ENCODE results near the gene GREM1.

GREM1 gene

GRCh38 chr15:32694222-32694983 is 23.4 kb upstream of the GREM1 start:
- DNase-seq (ENCODE audit: low read depth in 3 of 3, low spot score in 1 of 3): no peak

GRCh38 chr15:32698773-32699390 is 18.9 kb upstream of the GREM1 start:
- DNase-seq (ENCODE audit: low read depth in 3 of 3, low spot score in 1 of 3): no peak

DNA sequence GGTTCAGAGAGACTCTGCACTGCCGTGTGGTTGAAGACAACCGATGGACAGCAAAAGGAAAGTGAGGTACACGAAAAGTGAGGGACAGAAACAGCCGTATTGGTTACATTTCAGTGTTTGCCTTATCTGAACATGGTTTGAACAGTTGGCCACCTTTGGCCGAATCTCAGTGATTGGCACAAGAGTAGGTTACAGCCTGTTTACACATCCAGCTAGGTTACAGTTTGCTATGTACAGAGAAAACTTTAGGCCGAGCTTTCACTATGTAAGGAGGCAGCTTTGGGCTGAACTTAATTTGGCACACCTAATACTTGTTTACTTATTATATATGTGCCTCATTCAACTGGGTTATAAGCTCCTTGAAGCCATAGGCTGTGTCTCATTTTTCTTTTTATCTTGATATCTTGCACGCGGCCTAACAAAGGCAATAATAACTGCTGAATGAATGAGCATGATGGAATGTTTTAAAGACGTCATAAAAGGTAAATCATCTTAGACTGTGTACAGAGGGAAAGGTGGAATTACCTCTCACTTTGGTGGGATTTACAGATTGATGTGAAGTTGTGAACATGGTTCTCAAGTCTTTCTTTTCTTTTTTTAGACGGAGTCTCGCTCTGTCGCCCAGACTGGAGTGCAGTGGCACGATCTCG is 17.2 kb upstream of the GREM1 start:
- DNase-seq (ENCODE audit: low read depth in 3 of 3, low spot score in 1 of 3): no peak

DNA sequence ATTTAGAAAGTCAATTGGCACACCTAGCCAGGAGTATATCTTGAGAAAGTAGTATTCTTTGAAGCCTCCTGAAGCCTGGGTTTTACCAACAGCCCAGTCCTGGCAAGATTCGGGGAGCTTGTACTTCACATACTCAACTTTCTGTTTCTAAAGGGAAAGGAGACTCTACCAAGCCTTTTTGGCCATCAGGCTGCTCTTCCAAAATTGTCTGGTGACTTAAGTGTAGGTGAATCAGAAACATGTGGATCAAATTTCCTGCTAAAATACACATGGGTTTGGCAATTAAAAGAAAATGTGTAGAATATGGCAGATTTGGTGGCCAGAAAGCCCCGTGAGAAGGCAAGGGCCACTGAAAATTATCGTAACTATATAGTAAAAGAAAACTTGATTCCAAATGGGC is 15.9 kb upstream of the GREM1 start:
- no peak for DNase-seq (ENCODE audit: low read depth in 3 of 3, low spot score in 1 of 3)

- DNase-seq (ENCODE audit: low read depth in 3 of 3, low spot score in 1 of 3): no peak
These were observed 13.3 kb upstream of the GREM1 start for GRCh38 chr15:32704395-32704981.

- no peak for DNase-seq (ENCODE audit: low read depth in 3 of 3, low spot score in 1 of 3)
These were observed 12.4 kb upstream of the GREM1 start for GRCh38 chr15:32705446-32705845.

GRCh38 chr15:32706704-32707103 is 11.1 kb upstream of the GREM1 start:
- no peak for DNase-seq (ENCODE audit: low read depth in 3 of 3, low spot score in 1 of 3)

- DNase-seq (ENCODE audit: low read depth in 3 of 3, low spot score in 1 of 3): no peak
These were observed 10.4 kb upstream of the GREM1 start for GRCh38 chr15:32707436-32707835.

GRCh38 chr15:32709295-32710033 is 8.3 kb upstream of the GREM1 start:
- no peak for DNase-seq (ENCODE audit: low read depth in 3 of 3, low spot score in 1 of 3)

- no peak for DNase-seq (ENCODE audit: low read depth in 3 of 3, low spot score in 1 of 3)
These were observed 2.5 kb upstream of the GREM1 start for GRCh38 chr15:32715276-32715675.

GRCh38 chr15:32716216-32716914 is 1.4 kb upstream of the GREM1 start:
- DNase-seq (ENCODE audit: low read depth in 3 of 3, low spot score in 1 of 3): no peak

GRCh38 chr15:32716915-32717425 is 834 bp upstream of the GREM1 start:
- no peak for DNase-seq (ENCODE audit: low read depth in 3 of 3, low spot score in 1 of 3)

DNA sequence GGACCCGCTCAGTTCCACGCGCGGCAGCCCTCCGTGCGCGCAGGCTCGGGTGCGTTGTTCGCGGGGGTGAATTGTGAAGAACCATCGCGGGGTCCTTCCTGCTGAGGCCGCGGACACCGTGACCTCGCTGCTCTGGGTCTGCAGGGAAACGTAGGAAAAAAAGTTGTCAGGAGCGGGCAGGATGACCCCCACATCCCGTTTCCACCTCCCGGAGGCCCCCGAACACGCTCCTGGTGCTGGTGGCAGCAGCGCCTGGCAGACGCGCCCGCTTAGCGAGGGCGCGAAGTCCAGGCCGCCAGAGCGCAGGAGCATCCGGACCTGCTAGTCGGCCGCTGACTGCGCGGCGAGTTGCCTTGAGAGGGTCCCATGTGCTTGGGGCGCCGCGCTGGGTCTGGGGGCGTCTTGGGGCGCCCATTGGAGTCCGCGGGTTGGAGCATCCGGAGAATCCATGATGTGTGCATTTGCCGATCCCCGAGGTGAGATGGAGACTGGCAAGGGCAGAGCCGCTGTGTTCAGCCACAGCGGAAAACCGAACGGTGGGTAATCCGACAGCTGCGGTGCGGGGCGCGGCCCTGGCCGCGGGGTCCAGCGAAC is 520 bp downstream of the GREM1 start:
- no peak for DNase-seq (ENCODE audit: low read depth in 3 of 3, low spot score in 1 of 3)

GRCh38 chr15:32718821-32719716 is 1.3 kb downstream of the GREM1 start:
- DNase-seq (ENCODE audit: low read depth in 3 of 3, low spot score in 1 of 3): no peak

DNA sequence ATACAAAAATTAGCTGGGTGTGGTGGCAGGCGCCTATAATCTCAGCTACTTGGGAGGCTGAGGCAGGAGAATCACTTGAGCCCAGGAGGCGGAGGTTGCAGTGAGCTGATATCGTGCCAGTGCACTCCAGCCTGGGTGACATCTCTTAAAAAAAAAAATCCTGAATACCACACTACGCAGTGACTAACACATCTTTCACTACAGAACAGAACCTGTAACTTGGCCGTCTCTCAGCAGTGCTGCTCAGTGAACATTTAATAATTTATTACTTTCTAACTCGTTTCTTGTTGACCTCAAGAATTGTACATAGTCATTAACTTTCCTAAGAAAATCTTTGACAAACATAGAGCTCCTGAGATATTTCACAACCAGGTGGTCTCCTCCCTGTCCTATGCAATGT is 3.8 kb downstream of the GREM1 start:
- no peak for DNase-seq (ENCODE audit: low read depth in 3 of 3, low spot score in 1 of 3)

GRCh38 chr15:32722136-32722535 is 4.3 kb downstream of the GREM1 start:
- no peak for DNase-seq (ENCODE audit: low read depth in 3 of 3, low spot score in 1 of 3)

GRCh38 chr15:32723171-32723948 is 5.6 kb downstream of the GREM1 start:
- DNase-seq (ENCODE audit: low read depth in 3 of 3, low spot score in 1 of 3): no peak

- DNase-seq (ENCODE audit: low read depth in 3 of 3, low spot score in 1 of 3): no peak
These were observed 12.0 kb downstream of the GREM1 start for GRCh38 chr15:32729700-32730395.
